GM12801 (cell line): ENCODE measurements around the gene ITSN2.

Experiments
- CTCF ChIP-seq: IDR thresholded peaks from one replicate; pipeline ENCODE4 v1.5.1; 2011; ENCODE audit warnings: control low read depth; ENCODE audit not compliant: insufficient read length; ENCODE audit errors: extremely low read depth

ITSN2 gene

GRCh38 chr2:24400207-24400907, 40.0 kb upstream of the ITSN2 start:
- no peak for TF ChIP-seq CTCF

GRCh38 chr2:24399434-24400206, 39.3 kb upstream of the ITSN2 start:
- TF ChIP-seq CTCF = no peak

GRCh38 chr2:24394998-24395397, 34.7 kb upstream of the ITSN2 start:
- no peak for TF ChIP-seq CTCF

- no peak for TF ChIP-seq CTCF
Observed at GRCh38 chr2:24392542-24393059, 32.3 kb upstream of the ITSN2 start.

GRCh38 chr2:24385366-24385765, 25.0 kb upstream of the ITSN2 start:
- no peak for TF ChIP-seq CTCF

GRCh38 chr2:24382363-24383073, 22.2 kb upstream of the ITSN2 start:
- TF ChIP-seq CTCF = no peak

GRCh38 chr2:24380820-24381219, 20.5 kb upstream of the ITSN2 start:
- TF ChIP-seq CTCF = no peak
